Esophagus muscularis mucosa (tissue), 3 donors: ENCODE data around the gene GOSR1.

ENCODE experiments used
- CTCF ChIP-seq, 3 experiments: fragments of 200-600 bp in 2 of 3; fragments of 450-650 bp in 1 of 3; sonication (generic) in 2 of 3; IDR thresholded peaks; one replicate each; pipeline ENCODE4 v1.5.1; 2017 to 2019; ENCODE audit warnings: antibody characterized with exemption in 3 of 3, mild to moderate bottlenecking in 2 of 3, moderate library complexity in 1 of 3
- POLR2A ChIP-seq: fragments of 450-650 bp; IDR thresholded peaks from one replicate; pipeline ENCODE4 v1.6.1; 2017; ENCODE audit warnings: antibody characterized with exemption, moderate library complexity, mild to moderate bottlenecking, low read depth
- POLR2AphosphoS5 ChIP-seq, 2 donors: sonication (generic); formaldehyde crosslinking; IDR thresholded peaks; one replicate each; pipeline ENCODE4 v1.6.1; 2017; ENCODE audit warnings: antibody characterized with exemption in 2 of 2

- TF ChIP-seq POLR2AphosphoS5 (IDR thresholded peaks at IDR 0.05) (no peak), CTCF (IDR thresholded peaks at IDR 0.05) (no peak), POLR2A (no peak)
Measured at GRCh38 chr17:30565073-30565935, 88.1 kb downstream of the GOSR1 start.
